ENCODE measurements around the gene CD79A.

DNA sequence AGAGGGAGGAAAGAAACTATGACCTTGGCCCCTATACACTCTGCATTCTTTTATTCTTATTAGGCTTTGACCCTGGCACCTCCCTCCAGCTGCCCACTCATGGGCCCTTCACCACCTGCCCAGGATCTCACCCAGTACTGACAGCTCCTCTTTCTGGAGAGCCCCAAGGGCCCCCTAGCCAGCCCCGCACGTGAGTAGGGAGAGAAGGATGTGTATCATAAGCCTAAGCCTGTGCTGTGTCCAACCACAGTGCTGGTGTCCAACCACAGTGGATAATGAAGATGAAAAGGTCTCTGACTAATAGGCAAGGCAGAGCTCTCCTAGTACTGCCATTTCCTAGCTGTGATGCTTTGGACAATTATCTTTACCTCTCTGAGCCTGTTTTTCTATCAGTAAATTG is 28.0 kb upstream of the CD79A start:
- TF ChIP-seq TAF1 (IDR thresholded peaks at IDR 0.05; ENCODE audit: borderline replicate concordance, low read depth, low read length) (no peak), POLR2A (IDR thresholded peaks at IDR 0.05; ENCODE audit: low read depth, low read length) (no peak), POLR2AphosphoS5 (IDR thresholded peaks at IDR 0.05; ENCODE audit: low read depth, low read length) (no peak)

All from GM12892 (cell line).